Sigmoid colon (tissue), 7 donors: Measurements from ENCODE around the gene ZNF627. TPM values are rescaled to one million over a fixed set of nuclear protein-coding genes. Genes with fewer than 3 reads are reported as not detected.
"Not testable (repeated sequence)": the region's sequence is repeated elsewhere in the genome, so short reads cannot be mapped to it uniquely, and the experiment has no call there.

Experiments
- DNase-seq: peaks from one replicate; pipeline ENCODE4 v3.0.0-alpha.2; 2019
- H3K27ac ChIP-seq, 4 donors: fragments of 200-600 bp; sonication (generic); one replicate each; pipeline ENCODE4 v1.5.1; 2016 to 2019; ENCODE audit warnings: mild to moderate bottlenecking in 1 of 4
- H3K27me3 ChIP-seq, 3 donors: fragments of 200-600 bp; sonication (generic); one replicate each; pipeline ENCODE4 v1.5.1; 2019; ENCODE audit warnings: mild to moderate bottlenecking in 1 of 3
- H3K36me3 ChIP-seq, 4 donors: fragments of 200-600 bp; sonication (generic); one replicate each; pipeline ENCODE4 v1.5.1; 2016 to 2019
- H3K4me1 ChIP-seq, 4 donors: fragments of 200-600 bp; sonication (generic); one replicate each; pipeline ENCODE4 v1.5.1; 2017 to 2019
- H3K4me3 ChIP-seq, 4 donors: fragments of 200-600 bp; sonication (generic); one replicate each; pipeline ENCODE4 v1.5.1; 2017 to 2019; ENCODE audit warnings: mild to moderate bottlenecking in 2 of 4, moderate library complexity in 1 of 4
- H3K9me3 ChIP-seq, 4 donors: fragments of 200-600 bp in 3 of 4; sonication (generic) in 3 of 4; one replicate each; pipeline versions ENCODE4 v1.5.1 to v1.6.1; 2013 to 2019
- EP300 ChIP-seq, 4 donors: sonication (generic); formaldehyde crosslinking; IDR thresholded peaks; one replicate each; pipeline ENCODE4 v1.6.1; 2017; ENCODE audit warnings: antibody characterized with exemption in 4 of 4
- POLR2A ChIP-seq, 2 donors: fragments of 450-650 bp; IDR thresholded peaks; one replicate each; pipeline ENCODE4 v1.6.1; 2016; ENCODE audit warnings: antibody characterized with exemption in 2 of 2, mild to moderate bottlenecking in 2 of 2, moderate library complexity in 2 of 2
- POLR2AphosphoS5 ChIP-seq, 4 donors: sonication (generic); formaldehyde crosslinking; IDR thresholded peaks; one replicate each; pipeline ENCODE4 v1.6.1; 2017; ENCODE audit warnings: antibody characterized with exemption in 4 of 4
- WGBS, 2 donors: extraction: QIAGEN DNeasy Blood & Tissue Kit; methylation state at CpG; one replicate each; pipeline ENCODE4 v1.1.7; 2013; 5-methylcytosine and 5-hydroxymethylcytosine counted together
- intact Hi-C: fragments of 100-400 bp; cut with DNase I; formaldehyde crosslinking; loops from one replicate; pipeline ENCODE4 v1.15.1; 2023
- polyA plus RNA-seq, 3 donors: library from polyadenylated mRNA; stranded (reverse); fragments of 200-250 nt; gene quantifications; one replicate each; pipeline ENCODE4 v1.2.3, GENCODE V29; 2013
- total RNA-seq, 4 donors: library from RNA; depleted of rRNA; stranded (reverse); fragments of >200 nt; gene quantifications; one replicate each; pipeline ENCODE4 v1.1.0, GENCODE V29; 2016
- TF ChIP-seq, protein P1 (sequence below), 4 experiments: fragments of 450-650 bp in 3 of 4; fragments of 200-600 bp in 1 of 4; IDR thresholded peaks; one replicate each; pipeline ENCODE4 v1.5.1; 2016 to 2019; ENCODE audit warnings: antibody characterized with exemption in 4 of 4, mild to moderate bottlenecking in 3 of 4, moderate library complexity in 2 of 4
- donor health status: healthy with polysubstance abuse.
- donor health status: Bipolar disorder and iron deficiency.
- donor health status: healthy.

ZNF627 gene
- total and polyA plus RNA-seq, 7 donors: 6.2 to 13.8 (median 7.9) TPM

DNA sequence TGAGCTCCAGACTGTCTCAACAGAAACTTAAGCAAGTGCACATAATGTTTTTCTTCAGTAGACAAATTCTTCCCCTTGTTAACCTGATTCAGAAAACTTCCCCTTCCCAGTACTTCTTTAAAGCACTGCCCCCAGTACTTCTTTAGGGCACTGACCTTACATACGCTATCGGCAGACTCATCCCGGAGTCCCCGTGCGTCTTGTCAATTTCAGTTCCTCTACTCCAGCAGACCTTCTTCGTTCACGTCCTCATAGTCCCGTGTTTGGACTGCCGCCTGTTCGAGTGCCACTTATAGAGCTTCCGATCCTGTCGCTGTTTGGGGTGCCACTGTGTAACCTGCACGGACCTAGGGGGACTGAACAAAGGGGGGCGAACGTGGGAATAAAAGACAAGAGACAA is 29.0 kb downstream of the ZNF627 start:
- H3K27me3 ChIP-seq: no peaks in the 10 kb centered on the region
- peaks cover 0 to 18% (median 13%) of the 10 kb centered on the region in 4 donors for H3K4me1 ChIP-seq
- no peak overlapping the region for H3K4me3 ChIP-seq
- no peak overlapping the region for H3K27ac ChIP-seq
- H3K9me3 ChIP-seq: no peaks in the 10 kb centered on the region
- DNase-seq: no peak
- intact Hi-C loops: no loop called here
- H3K36me3 ChIP-seq: peaks cover 0 to 3% (median 0%) of the 10 kb centered on the region in 4 donors
- 83 to 91% methylated on average over 15 of the region's 15 CpGs for WGBS, 2 donors
- TF ChIP-seq POLR2A (IDR thresholded peaks at IDR 0.05): no peak
- TF ChIP-seq POLR2AphosphoS5 (IDR thresholded peaks at IDR 0.05): no peak
- TF ChIP-seq, protein P1, sequence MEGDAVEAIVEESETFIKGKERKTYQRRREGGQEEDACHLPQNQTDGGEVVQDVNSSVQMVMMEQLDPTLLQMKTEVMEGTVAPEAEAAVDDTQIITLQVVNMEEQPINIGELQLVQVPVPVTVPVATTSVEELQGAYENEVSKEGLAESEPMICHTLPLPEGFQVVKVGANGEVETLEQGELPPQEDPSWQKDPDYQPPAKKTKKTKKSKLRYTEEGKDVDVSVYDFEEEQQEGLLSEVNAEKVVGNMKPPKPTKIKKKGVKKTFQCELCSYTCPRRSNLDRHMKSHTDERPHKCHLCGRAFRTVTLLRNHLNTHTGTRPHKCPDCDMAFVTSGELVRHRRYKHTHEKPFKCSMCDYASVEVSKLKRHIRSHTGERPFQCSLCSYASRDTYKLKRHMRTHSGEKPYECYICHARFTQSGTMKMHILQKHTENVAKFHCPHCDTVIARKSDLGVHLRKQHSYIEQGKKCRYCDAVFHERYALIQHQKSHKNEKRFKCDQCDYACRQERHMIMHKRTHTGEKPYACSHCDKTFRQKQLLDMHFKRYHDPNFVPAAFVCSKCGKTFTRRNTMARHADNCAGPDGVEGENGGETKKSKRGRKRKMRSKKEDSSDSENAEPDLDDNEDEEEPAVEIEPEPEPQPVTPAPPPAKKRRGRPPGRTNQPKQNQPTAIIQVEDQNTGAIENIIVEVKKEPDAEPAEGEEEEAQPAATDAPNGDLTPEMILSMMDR (IDR thresholded peaks at IDR 0.05): no peak
- TF ChIP-seq EP300 (IDR thresholded peaks at IDR 0.05): no peak

GRCh38 chr19:11633223-11633622 is 35.9 kb downstream of the ZNF627 start:
- Histone ChIP-seq H3K36me3 (no peaks in the 10 kb centered on the region), H3K9me3 (no peaks in the 10 kb centered on the region), H3K4me1 (no peaks in the 10 kb centered on the region), H3K27me3 (no peaks in the 10 kb centered on the region), H3K27ac (no peak overlapping the region), H3K4me3 (no peak overlapping the region)
- WGBS, 2 donors: 82 to 84% methylated on average over 9 of the region's 9 CpGs
- intact Hi-C loops: no loop called here
- DNase-seq: no peak
- TF ChIP-seq POLR2AphosphoS5 (IDR thresholded peaks at IDR 0.05) (no peak), EP300 (IDR thresholded peaks at IDR 0.05) (no peak), POLR2A (IDR thresholded peaks at IDR 0.05) (no peak)
- TF ChIP-seq, protein P1 (IDR thresholded peaks at IDR 0.05): no peak

DNA sequence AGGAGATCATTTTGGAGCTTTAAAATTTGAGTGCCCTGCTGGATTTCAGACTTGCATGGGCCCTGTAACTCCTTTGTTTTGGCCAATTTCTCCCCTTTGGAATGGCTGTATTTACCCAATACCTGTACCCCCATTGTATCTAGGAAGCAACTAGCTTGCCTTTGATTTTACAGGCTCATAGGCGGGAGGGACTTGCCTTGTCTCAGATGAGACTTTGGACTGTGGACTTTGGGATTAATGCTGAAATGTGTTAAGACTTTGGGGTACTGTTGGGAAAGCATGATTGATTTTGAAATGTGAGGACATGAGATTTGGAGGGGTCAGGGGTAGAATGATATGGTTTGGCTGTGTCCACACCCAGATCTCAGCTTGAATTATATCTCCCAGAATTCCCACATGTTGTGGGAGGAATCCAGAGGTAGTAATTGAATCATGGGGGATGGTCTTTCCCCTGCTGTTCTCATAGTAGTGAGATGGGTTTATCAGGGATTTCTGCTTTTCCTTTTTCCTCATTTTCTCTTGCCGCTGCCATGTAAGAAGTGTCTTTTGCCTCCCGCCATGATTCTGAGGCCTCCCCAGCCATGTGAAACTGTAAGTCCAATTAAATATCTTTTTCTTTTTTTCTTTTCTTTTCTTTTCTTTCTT is 36.9 kb downstream of the ZNF627 start:
- intact Hi-C loops, DNase-seq: not testable (repeated sequence)

DNA sequence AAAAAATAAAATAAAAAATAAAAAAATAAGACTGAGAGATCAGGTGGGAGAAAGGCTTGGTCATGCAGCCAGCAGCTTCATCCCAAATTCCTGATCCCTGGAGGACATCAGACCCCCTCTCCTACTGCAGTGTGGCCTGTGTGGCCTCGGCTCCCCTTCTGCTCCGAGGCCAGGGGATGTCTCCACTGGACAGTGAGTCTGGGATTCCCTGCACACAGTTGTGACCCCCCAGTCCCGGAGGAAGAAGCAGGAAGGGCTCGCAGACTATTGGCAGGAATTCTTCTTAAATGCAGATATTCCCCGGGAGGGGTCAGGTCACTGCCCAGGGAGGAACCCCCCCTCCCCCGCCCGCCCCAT is 41.9 kb downstream of the ZNF627 start:
- Histone ChIP-seq H3K36me3 (no peaks in the 10 kb centered on the region), H3K27me3 (no peaks in the 10 kb centered on the region), H3K4me1 (peaks cover 0 to 10% (median 7%) of the 10 kb centered on the region in 4 donors), H3K27ac (no peak overlapping the region), H3K4me3 (peak overlapping the region in 3 of 4 donors; percentile 46 to 77 (median 69)), H3K9me3 (no peaks in the 10 kb centered on the region)
- TF ChIP-seq EP300 (IDR thresholded peaks at IDR 0.05) (no peak), POLR2A (IDR thresholded peaks at IDR 0.05) (no peak), POLR2AphosphoS5 (IDR thresholded peaks at IDR 0.05) (no peak)
- TF ChIP-seq, protein P1 (IDR thresholded peaks at IDR 0.05): no peak
- WGBS, 2 donors: 0 to 3% methylated on average over 7 of the region's 7 CpGs
- intact Hi-C loops: no loop called here
- DNase-seq: no peak

More for the DNA sequence above, 36.9 kb downstream of the ZNF627 start:
- not testable (repeated sequence) for H3K36me3 ChIP-seq, H3K27me3 ChIP-seq, H3K9me3 ChIP-seq, H3K4me1 ChIP-seq, H3K27ac ChIP-seq, H3K4me3 ChIP-seq
- WGBS, 2 donors: 64 to 82% methylated on average over 3 of the region's 3 CpGs

DNA sequence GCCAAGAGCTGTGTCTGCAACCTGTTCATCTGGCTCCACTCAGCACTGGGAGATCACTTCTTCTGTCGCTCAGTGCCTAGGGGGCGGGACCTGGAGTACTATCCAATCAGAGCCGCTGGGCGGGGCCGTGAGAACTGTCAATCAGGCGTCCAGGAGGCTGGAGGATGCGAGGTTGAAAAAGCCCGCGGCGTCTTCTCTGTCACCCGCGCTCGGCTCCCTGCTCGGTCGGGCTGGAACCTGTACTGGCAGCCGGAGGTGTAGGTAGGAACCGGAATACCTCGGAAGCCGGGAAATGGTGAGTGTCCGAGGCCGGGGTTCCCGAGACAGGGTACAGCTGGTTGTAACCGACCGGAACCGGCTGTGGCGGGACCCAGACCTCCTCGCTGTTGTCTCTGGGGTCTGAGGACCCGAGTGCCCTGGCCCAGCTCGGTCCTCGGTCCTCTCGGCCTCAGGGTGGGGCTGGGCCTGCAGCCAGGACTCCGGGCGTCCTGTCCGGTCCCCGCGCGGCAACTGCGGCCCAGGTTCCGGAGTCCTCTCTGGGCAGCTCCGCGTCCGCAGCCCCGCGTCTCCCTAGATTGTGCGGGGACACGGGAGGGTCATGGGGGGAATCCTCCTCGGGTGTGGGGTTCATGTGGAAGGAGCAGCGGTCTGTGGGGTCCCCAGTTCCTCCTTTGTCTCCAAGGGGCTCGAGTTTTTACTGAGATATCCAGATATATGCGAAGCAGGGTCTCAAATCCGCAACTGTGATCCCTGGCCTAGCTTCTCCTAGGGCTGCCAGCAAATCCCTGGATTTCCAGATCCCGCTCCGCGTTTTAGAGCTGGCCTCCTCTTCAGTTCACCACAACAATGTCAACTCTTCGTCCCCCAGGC is 42.6 kb downstream of the ZNF627 start:
- WGBS, 2 donors: 1% methylated on average over 55 of the region's 55 CpGs
- peaks cover 0 to 10% (median 7%) of the 10 kb centered on the region in 4 donors for H3K4me1 ChIP-seq
- no peak for TF ChIP-seq POLR2A (IDR thresholded peaks at IDR 0.05)
- no peak for TF ChIP-seq EP300 (IDR thresholded peaks at IDR 0.05)
- no peak for TF ChIP-seq POLR2AphosphoS5 (IDR thresholded peaks at IDR 0.05)
- TF ChIP-seq, protein P1 (IDR thresholded peaks at IDR 0.05): no peak
- H3K27me3 ChIP-seq: no peaks in the 10 kb centered on the region
- no peaks in the 10 kb centered on the region for H3K9me3 ChIP-seq
- H3K4me3 ChIP-seq: peak overlapping the region; percentile 46 to 77 (median 60)
- intact Hi-C loops: no loop called here
- no peaks in the 10 kb centered on the region for H3K36me3 ChIP-seq
- peak; percentile 96 for DNase-seq
- H3K27ac ChIP-seq: peak overlapping the region in 3 of 4 donors; percentile 22 to 68 (median 33)
